ENCODE measurements around the gene ZFP57. TPM values are rescaled to one million over a fixed set of nuclear protein-coding genes. Genes with fewer than 3 reads are reported as not detected.

ZFP57 gene
- total RNA-seq, 2 donors from 2014 or later: not detected

DNA sequence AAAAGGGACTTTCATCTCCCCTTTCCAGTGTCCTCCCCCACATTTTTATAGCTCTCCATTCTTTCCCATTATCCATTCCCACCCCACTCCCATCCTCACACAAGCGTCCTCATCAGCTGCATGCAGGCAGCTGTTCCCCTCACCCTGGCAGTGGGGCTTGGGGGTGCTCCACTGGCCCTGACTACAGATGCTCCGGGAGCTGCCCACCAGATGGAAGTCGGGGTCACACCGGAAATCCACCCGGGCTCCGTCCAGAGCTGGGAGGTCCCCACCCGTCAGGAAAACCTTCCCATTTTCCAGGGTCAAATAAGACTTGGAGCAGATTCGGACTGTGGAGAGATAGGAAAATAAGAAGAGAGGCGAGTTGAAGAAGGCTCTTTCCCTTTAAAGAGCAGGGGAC is 50.6 kb downstream of the ZFP57 start:
- Histone ChIP-seq H3K27ac (no peak overlapping the region), H3K36me3 (no peaks in the 10 kb centered on the region), H3K9me3 (no peaks in the 10 kb centered on the region), H3K9ac (ENCODE audit: low read depth in 2 of 2, low read length in 2 of 2) (no peak overlapping the region), H3K27me3 (no peaks in the 10 kb centered on the region), H3K4me3 (no peak overlapping the region), H3K4me1 (peaks cover 6% of the 10 kb centered on the region)
- TF ChIP-seq, protein P1, sequence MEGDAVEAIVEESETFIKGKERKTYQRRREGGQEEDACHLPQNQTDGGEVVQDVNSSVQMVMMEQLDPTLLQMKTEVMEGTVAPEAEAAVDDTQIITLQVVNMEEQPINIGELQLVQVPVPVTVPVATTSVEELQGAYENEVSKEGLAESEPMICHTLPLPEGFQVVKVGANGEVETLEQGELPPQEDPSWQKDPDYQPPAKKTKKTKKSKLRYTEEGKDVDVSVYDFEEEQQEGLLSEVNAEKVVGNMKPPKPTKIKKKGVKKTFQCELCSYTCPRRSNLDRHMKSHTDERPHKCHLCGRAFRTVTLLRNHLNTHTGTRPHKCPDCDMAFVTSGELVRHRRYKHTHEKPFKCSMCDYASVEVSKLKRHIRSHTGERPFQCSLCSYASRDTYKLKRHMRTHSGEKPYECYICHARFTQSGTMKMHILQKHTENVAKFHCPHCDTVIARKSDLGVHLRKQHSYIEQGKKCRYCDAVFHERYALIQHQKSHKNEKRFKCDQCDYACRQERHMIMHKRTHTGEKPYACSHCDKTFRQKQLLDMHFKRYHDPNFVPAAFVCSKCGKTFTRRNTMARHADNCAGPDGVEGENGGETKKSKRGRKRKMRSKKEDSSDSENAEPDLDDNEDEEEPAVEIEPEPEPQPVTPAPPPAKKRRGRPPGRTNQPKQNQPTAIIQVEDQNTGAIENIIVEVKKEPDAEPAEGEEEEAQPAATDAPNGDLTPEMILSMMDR (IDR thresholded peaks at IDR 0.05): no peak
- intact Hi-C loops (cut with DNase I): no loop called here
- DNase-seq: no peak

DNA sequence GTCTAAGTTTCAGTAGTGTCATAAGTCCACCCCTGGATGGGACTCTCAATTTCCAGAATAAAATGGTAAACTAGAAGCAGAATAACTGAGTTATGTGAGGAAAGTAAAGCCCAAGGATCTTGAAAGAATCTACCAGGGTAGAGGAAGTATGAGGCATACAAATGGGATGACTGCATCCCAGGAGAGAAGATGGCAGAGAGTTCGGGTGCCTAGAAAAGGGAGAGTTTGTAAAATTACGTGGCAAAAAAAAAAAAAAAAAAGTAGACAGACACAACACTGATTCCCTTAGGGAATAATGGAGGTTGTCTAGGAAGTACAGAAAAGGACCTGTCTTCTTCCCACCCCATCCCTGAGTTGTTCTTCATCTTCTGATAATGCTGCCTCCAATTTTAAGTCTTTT is 51.4 kb downstream of the ZFP57 start:
- intact Hi-C loops (cut with DNase I): no loop called here
- Histone ChIP-seq H3K27me3 (no peaks in the 10 kb centered on the region), H3K9ac (ENCODE audit: low read depth in 2 of 2, low read length in 2 of 2) (no peak overlapping the region), H3K4me1 (peaks cover 6% of the 10 kb centered on the region), H3K4me3 (no peak overlapping the region), H3K36me3 (no peaks in the 10 kb centered on the region), H3K9me3 (no peaks in the 10 kb centered on the region), H3K27ac (no peak overlapping the region)
- DNase-seq: no peak
- TF ChIP-seq, protein P1 (IDR thresholded peaks at IDR 0.05): no peak

DNA sequence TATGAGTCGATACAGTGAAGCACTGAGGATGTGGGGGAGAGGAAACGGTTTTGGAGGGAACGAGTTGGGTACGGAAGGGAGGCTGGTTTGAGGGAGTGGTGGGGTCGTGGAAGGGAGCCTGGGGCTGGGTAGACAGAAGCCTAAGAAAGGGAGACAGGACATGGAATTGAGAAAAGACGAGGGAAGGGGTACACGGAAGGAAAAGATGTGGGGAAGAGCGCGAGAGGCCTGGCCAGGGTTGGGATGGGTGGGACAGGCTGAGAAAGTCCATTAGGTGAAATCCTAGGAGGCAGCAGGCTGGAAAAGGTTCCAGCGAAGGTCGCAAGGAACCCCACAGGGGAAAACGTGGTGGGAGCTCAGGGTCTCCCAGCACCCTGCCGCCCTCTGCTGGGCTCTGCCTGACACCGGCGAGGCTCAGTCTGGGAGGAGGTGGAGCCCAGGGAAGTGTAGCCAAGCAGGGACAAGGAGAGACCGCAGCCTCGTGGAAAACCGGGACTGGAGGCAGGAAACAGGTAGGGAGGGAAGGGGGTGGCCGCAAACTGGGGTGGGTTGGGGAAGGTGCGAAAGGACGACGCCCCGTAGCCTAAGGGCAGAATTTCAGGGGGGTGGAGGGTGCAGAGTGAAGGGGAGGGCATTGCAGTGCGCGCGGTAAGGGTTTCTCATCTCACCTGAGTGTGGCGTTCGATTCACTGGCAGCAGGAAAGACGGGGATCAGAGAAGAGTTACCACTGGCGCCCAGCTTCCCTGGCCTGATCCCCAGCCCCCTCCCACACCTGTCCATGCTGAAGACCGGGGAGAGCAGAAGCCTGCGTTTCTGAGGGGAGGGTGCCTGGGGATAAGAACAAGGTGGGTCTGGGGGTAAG is 52.3 kb downstream of the ZFP57 start:
- intact Hi-C loops (cut with DNase I): no loop called here
- Histone ChIP-seq H3K27ac (peak overlapping the region; percentile 44), H3K9me3 (no peaks in the 10 kb centered on the region), H3K4me1 (peaks cover 6% of the 10 kb centered on the region), H3K36me3 (no peaks in the 10 kb centered on the region), H3K4me3 (peak overlapping the region; percentile 43), H3K27me3 (no peaks in the 10 kb centered on the region), H3K9ac (ENCODE audit: low read depth in 2 of 2, low read length in 2 of 2) (peak overlapping the region; percentile 36 to 45)
- TF ChIP-seq, protein P1 (IDR thresholded peaks at IDR 0.05): peak; percentile 33
- peak; percentile 84 for DNase-seq

DNA sequence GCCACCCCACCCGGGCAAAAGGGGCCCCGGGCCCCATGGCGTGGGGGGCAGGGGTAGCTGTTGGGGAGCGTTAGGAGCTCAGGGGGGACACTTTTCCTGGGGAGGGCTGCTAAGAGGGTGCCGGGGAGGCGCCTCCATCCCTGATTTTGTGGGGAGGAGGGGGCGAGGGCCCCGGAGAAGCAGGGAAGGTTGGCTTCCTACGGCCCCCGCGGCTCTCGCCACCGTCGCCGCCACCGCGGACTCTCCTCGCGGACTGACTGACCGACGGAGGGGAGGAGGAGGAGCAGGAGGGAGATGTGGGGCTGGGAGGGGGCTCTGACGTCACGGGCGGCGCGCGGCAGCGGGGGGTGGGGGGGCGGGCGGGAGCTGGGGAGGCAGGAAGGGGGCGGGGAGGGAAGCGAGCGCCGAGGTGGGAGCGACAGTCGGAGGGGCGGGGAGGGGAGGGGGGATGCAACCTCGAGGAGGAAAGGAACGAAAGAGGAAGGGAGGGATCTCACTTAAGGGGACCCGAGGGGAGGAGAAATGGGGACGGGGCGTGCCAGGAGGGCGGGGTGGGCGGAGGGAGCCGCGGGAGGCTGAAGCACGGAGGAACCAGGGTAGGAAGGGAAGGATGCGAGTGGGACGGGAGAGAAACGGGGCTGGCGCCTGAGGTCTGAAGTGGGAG is 53.1 kb downstream of the ZFP57 start:
- Histone ChIP-seq H3K9ac (ENCODE audit: low read depth in 2 of 2, low read length in 2 of 2) (peak overlapping the region; percentile 36 to 67), H3K9me3 (no peaks in the 10 kb centered on the region), H3K27ac (peak overlapping the region; percentile 44), H3K4me1 (peaks cover 6% of the 10 kb centered on the region), H3K4me3 (peak overlapping the region; percentile 43), H3K27me3 (no peaks in the 10 kb centered on the region), H3K36me3 (no peaks in the 10 kb centered on the region)
- TF ChIP-seq, protein P1 (IDR thresholded peaks at IDR 0.05): no peak
- DNase-seq: peak; percentile 60
- intact Hi-C loops (cut with DNase I): no loop called here

DNA sequence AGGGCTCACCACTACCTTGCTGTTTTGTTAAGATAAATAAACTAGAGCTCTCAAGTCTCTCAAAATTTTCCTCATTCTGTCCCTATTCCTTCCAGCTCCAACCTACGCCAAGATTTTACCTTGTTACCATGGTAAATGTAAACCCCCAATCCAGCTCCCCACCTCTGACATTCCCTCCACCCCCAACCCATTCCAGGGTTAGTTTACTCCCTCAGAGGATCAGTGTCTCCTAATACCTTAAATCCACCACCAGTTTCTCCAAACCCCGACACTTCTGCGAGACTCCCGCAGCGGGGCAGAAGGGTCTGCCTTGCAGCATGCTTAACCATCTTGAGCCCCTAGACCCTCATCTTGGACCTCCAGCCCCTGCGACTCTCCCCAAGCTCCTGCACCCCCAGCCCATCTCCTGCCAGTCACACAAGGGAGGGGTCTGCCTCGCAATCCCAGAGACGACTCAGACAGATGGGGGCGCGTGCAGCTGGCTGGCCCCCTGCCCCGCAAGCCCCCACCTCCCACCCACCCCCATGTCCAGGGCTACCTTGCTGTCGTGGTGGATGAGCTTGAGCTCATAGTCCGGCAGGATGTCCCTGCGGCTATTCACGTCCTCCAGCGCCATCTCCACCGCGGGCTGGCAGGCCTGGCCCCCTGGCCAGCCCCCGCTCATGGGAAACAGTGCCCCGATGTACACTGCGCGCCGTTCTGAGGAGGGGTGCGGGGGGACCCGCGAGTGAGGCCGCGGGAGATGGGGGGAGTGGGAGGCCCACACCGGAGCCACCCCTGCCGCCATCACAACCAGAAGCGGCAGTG is 53.8 kb downstream of the ZFP57 start:
- Histone ChIP-seq H3K27me3 (no peaks in the 10 kb centered on the region), H3K4me3 (peak overlapping the region; percentile 43), H3K36me3 (no peaks in the 10 kb centered on the region), H3K9ac (ENCODE audit: low read depth in 2 of 2, low read length in 2 of 2) (peak overlapping the region in 1 of 2 donors; percentile 67), H3K27ac (no peak overlapping the region), H3K9me3 (no peaks in the 10 kb centered on the region), H3K4me1 (peaks cover 6% of the 10 kb centered on the region)
- no peak for DNase-seq
- intact Hi-C loops (cut with DNase I): no loop called here
- TF ChIP-seq, protein P1 (IDR thresholded peaks at IDR 0.05): no peak
